HUES6 (cell line): ENCODE results near the gene SIRT3.

ENCODE experiments used
- H3K27ac ChIP-seq: 2 replicates; pipeline ENCODE4 v1.7.0; 2013; ENCODE audit warnings: low read depth, mild to moderate bottlenecking, low read length, inconsistent platforms
- H3K27me3 ChIP-seq: 2 replicates; pipeline ENCODE4 v1.6.1; 2013; ENCODE audit warnings: low read length; ENCODE audit not compliant: control insufficient read depth, insufficient read depth
- H3K36me3 ChIP-seq: 2 replicates; pipeline ENCODE4 v1.6.1; 2013; ENCODE audit warnings: low read length; ENCODE audit not compliant: control insufficient read depth, insufficient read depth
- H3K4me1 ChIP-seq: 2 replicates; pipeline ENCODE4 v1.6.1; 2013; ENCODE audit warnings: low read length; ENCODE audit not compliant: control insufficient read depth, insufficient read depth
- H3K4me3 ChIP-seq: 2 replicates; pipeline ENCODE4 v1.5.1; 2013; ENCODE audit warnings: low read depth, low read length
- H3K9ac ChIP-seq: one replicate; pipeline ENCODE4 v1.6.1; 2013; ENCODE audit warnings: mild to moderate bottlenecking, low read length
- H3K9me3 ChIP-seq: 2 replicates; pipeline ENCODE4 v1.6.1; 2013; ENCODE audit warnings: low read depth, low read length; ENCODE audit not compliant: control insufficient read depth, insufficient read depth

SIRT3 gene

DNA sequence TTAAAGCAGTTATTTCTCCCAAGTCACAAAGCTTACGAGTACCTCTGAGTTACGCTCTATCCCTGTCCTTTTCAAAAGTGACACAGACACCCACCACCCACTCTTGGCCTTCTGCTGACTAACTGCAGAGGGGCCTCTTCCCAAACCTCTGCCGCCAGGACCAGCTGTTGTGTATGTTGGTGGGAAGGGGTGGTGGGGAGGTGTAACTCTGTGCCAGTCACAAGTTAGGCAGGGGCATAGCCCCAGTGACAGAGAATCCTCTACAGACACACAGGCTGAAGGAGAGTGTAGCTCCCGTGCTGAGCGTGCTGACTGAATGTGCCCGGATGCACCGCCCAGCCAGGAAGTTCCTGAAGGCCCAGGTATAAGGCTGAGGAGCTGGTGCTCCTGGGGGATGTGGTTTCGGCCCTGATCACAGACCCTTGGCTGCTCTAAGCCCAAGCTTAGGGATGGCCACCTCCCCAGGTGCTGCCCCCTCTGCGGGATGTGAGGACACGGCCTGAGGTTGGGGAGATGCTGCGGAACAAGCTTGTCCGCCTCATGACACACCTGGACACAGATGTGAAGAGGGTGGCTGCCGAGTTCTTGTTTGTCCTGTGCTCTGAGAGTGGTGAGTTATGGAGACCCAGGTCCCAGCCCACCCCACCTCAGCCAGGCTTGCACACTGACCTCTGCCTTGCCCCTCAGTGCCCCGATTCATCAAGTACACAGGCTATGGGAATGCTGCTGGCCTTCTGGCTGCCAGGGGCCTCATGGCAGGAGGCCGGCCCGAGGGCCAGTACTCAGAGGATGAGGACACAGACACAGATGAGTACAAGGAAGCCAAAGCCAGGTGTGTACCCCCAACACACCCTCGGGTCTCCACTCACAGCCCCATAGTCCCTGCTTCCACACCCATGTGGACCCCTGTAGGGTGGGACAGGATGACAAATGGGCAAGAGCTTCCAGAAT lies 23.7 kb downstream of the SIRT3 start:
- Histone ChIP-seq H3K9ac (no peak overlapping the region), H3K36me3 (peaks cover 71% of the 10 kb centered on the region), H3K4me1 (peaks cover 10% of the 10 kb centered on the region), H3K27me3 (no peaks in the 10 kb centered on the region), H3K9me3 (no peaks in the 10 kb centered on the region), H3K4me3 (no peak overlapping the region), H3K27ac (no peak overlapping the region)

DNA sequence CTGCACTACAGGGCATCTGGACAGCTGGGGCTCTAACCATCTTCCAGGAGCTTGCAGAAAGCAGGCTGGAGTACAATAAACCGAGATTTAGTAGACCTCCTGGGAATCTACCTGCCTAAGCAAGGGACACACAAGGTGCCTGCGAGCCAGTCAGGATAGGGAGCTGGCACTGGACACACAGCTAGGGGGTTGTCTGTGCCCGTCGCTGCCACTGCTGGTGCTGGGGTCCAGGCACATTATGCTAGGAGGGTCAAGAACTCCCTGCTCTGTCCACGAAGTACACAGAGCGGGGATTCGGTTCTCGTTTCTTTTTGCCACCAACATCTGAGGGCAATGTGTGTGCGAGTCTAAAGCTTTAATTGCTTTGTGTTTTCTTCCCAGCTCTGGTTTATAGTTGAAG lies 24.4 kb downstream of the SIRT3 start:
- H3K27me3 ChIP-seq = no peaks in the 10 kb centered on the region
- H3K36me3 ChIP-seq = peaks cover 71% of the 10 kb centered on the region
- H3K9ac ChIP-seq = no peak overlapping the region
- no peaks in the 10 kb centered on the region for H3K9me3 ChIP-seq
- H3K27ac ChIP-seq = no peak overlapping the region
- no peak overlapping the region for H3K4me3 ChIP-seq
- H3K4me1 ChIP-seq = peaks cover 10% of the 10 kb centered on the region

DNA sequence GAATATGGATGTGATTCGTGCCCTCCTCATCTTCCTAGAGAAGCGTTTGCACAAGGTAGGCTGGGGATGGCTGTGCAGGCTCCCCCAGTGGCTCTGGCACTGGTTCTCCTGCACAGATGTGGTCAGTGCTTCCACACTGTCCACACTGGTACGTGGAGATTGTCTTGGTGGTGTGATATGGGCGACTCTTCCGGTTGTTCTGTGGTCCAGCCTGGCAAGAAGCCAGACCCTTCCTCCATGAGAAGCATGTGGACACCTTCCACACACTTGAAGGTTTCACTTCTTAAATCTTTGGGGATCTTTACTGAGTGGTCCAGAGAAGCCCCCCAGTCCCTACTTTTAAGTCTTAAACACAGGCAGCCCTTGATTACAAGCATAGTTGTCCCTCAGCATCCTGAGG lies 24.8 kb downstream of the SIRT3 start:
- Histone ChIP-seq H3K27ac (no peak overlapping the region), H3K4me1 (peaks cover 12% of the 10 kb centered on the region), H3K36me3 (peaks cover 67% of the 10 kb centered on the region), H3K4me3 (no peak overlapping the region), H3K9ac (no peak overlapping the region), H3K27me3 (no peaks in the 10 kb centered on the region), H3K9me3 (no peaks in the 10 kb centered on the region)

DNA sequence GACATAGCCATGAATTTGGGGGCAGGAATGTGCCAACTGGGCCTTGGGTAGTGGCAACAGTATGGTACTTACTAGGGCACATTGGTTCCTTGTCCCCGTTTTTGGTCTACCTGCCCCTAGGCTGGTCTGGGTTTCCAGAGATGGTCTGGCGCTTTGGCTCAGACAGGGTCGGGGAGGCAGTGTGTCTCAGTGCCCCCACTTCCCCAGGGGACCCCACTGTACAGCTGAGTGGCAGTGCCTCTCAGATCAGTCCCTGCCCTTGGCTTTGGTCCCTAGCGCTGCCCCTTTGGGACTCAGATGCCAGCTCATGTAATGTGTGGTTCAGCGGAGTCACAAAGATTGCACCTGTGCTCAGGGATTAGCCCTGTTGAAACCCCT lies 25.4 kb downstream of the SIRT3 start:
- H3K9me3 ChIP-seq = no peaks in the 10 kb centered on the region
- H3K9ac ChIP-seq = peak overlapping the region; percentile 91
- H3K4me3 ChIP-seq = no peak overlapping the region
- peaks cover 65% of the 10 kb centered on the region for H3K36me3 ChIP-seq
- no peaks in the 10 kb centered on the region for H3K27me3 ChIP-seq
- no peak overlapping the region; the same call in 1 of the 2 replicates for H3K27ac ChIP-seq
- peaks cover 16% of the 10 kb centered on the region for H3K4me1 ChIP-seq

DNA sequence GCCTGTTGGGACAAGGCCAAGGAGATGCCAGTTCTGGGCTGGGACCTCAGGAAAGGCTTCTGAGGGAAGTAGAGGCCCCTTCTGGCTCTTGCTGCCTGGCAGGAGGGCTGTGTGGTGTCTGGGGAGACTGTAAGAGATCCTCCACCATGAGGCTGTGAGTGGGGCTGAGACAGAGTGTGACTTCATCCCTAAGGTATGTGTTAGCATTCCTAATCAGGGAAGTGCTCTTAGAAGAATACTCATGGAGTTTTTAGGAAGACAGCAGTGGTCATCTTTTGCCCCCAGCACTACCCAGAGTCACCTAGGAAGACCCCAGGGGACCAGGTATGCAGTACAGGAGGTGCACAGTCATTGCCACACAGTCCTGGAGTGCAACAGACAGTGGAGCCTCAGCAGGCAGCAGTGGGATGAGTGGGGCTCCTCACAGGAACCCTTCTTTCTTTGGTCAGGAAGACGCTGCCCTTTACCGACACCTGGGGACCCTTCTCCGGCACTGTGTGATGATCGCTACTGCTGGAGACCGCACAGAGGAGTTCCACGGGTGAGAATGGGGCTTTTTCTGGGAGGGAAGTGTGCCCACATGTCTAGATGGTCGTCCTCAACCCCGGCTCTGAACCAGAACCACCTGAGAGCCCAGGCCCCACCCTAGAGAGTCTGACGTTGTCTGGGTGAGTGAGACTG lies 25.9 kb downstream of the SIRT3 start:
- peak overlapping the region; percentile 91 for H3K9ac ChIP-seq
- H3K9me3 ChIP-seq = no peaks in the 10 kb centered on the region
- peak overlapping the region; percentile 32; the same call in 1 of the 2 replicates for H3K27ac ChIP-seq
- H3K4me3 ChIP-seq = peak overlapping the region; percentile 92; the same call in 1 of the 2 replicates
- no peaks in the 10 kb centered on the region for H3K27me3 ChIP-seq
- peaks cover 16% of the 10 kb centered on the region for H3K4me1 ChIP-seq
- peaks cover 66% of the 10 kb centered on the region for H3K36me3 ChIP-seq

DNA sequence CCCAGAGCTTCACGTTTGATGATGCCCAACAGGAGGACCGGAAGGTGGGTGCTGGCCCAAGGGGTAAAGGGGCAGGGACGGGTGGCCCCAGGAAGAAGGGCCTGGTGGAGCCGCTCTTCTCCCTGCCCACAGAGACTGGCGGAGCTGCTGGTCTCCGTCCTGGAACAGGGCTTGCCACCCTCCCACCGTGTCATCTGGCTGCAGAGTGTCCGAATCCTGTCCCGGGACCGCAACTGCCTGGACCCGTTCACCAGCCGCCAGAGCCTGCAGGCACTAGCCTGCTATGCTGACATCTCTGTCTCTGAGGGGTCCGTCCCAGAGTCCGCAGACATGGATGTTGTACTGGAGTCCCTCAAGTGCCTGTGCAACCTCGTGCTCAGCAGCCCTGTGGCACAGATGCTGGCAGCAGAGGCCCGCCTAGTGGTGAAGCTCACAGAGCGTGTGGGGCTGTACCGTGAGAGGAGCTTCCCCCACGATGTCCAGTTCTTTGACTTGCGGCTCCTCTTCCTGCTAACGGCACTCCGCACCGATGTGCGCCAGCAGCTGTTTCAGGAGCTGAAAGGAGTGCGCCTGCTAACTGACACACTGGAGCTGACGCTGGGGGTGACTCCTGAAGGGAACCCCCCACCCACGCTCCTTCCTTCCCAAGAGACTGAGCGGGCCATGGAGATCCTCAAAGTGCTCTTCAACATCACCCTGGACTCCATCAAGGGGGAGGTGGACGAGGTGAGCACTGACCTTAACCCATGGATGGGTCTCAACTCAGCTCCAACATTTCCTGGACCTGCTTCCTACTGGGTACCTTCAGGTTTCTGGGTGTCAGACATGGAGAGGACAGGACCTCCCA lies 26.6 kb downstream of the SIRT3 start:
- Histone ChIP-seq H3K4me1 (peaks cover 16% of the 10 kb centered on the region), H3K36me3 (peaks cover 65% of the 10 kb centered on the region), H3K27me3 (no peaks in the 10 kb centered on the region), H3K9ac (peak overlapping the region; percentile 91), H3K27ac (peak overlapping the region; percentile 32; the same call in 1 of the 2 replicates), H3K9me3 (no peaks in the 10 kb centered on the region), H3K4me3 (peak overlapping the region; percentile 92)

DNA sequence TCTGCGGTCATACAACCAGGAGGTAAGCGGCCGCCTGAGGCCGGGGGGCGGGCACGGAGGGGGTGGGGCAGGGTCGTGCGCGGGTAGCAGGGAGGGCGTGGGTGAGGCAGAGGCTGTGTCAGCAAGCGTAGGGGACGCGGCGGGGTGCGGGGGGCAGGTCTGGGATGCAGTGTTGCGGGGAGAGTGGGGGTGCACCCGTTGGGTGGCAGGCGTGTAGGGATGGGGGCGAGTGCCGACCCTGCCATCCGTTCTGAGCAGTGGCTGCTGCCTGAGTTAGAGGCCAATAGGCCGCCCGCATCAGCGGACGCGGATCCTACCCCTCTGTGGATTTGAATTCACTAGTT lies 27.3 kb downstream of the SIRT3 start:
- Histone ChIP-seq H3K4me3 (peak overlapping the region; percentile 92), H3K27ac (no peak overlapping the region), H3K9ac (peak overlapping the region; percentile 91), H3K36me3 (peaks cover 64% of the 10 kb centered on the region), H3K9me3 (no peaks in the 10 kb centered on the region), H3K27me3 (no peaks in the 10 kb centered on the region), H3K4me1 (peaks cover 16% of the 10 kb centered on the region)

DNA sequence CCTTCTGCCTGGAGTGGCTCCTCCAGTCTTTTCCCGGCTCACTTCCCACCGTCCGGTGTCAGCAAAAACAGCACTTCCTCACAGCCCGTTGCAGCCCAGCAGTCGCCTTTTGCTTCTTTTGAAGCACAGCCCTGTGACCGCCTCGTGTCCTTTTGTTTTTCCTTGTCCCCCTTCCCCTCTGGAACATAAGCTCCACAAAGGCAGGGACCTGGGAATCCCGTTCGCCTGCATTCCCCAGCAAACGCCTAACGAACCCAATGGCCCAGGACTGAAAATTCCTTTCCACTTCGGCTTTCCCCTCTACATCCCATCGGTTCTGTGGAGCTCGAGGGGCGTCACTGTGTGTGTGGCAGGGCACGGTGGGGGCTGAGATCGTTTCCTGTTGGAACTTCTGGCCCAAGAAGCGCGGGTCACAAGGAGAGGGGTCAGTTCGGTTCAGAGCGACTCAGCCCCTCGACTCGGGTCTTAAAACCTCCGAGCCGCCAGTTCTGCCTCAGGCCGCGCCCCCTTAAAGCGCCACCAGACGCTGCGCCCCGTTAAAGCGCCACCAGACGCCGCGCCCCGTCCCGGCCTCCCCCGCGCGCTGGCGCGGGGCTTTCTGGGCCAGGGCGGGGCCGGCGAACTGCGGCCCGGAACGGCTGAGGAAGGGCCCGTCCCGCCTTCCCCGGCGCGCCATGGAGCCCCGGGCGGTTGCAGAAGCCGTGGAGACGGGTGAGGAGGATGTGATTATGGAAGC lies 27.8 kb downstream of the SIRT3 start:
- peak overlapping the region; percentile 60 for H3K27ac ChIP-seq
- peak overlapping the region; percentile 91 for H3K9ac ChIP-seq
- H3K9me3 ChIP-seq = no peaks in the 10 kb centered on the region
- H3K36me3 ChIP-seq = peaks cover 64% of the 10 kb centered on the region
- peaks cover 16% of the 10 kb centered on the region for H3K4me1 ChIP-seq
- H3K4me3 ChIP-seq = peak overlapping the region; percentile 92
- H3K27me3 ChIP-seq = no peaks in the 10 kb centered on the region

DNA sequence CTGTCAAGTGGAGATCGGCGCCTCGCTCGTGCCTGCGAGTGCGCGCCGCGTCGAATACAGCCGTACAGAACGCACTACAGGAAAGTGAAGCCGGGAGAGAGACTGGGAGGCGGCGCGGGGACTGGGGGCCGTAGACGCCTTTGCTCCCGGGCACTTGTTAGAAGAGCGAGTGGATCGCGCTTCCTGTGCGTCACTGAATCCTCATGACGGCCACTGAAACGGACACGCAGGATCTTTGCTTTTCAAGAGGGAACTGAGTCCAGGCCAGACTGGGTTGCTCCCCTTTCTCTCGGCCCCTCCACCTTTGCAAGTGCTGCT lies 28.3 kb downstream of the SIRT3 start:
- no peaks in the 10 kb centered on the region for H3K27me3 ChIP-seq
- H3K4me1 ChIP-seq = peaks cover 16% of the 10 kb centered on the region
- H3K4me3 ChIP-seq = peak overlapping the region; percentile 92
- H3K9me3 ChIP-seq = no peaks in the 10 kb centered on the region
- H3K36me3 ChIP-seq = peaks cover 59% of the 10 kb centered on the region
- H3K9ac ChIP-seq = peak overlapping the region; percentile 91
- H3K27ac ChIP-seq = peak overlapping the region; percentile 60

DNA sequence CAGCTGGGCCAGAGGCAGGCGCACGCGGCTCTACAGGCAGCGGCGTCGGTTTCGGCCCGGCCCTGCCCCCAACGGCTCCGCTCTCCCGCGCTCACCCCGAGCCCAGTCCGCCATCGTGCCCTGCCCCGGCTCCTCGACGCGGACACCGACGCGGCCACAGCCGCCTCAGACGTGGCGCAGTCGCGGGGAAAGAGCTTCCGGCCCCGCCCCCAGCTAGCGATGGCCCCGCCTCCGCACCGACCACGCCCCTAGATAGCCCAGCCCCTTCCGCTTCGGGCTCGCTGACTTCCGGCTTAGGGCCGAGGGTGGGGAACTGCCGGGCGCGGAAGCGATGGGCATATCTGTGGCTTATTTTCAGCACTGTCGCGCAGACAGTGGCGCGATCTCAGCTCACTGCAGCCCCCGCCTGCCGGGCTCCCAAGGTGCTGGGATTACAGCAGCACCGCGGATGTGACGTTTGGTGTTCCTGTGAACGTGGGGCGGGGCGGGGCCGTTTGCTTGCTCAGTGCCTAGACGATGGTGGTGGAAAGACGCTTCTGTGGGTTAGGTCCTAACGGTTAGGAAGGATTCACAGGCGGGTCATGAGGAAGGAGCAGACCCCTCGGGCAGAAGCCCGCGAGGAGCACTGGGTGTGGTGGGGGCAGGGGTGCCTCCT lies 28.8 kb downstream of the SIRT3 start, which contains the start of the genes BET1L and RIC8A:
Gene BET1L (minus strand): TSS at position 192 of the 655 bp plus-strand sequence. CDS start 78 bp downstream, at position 114.
Gene RIC8A (plus strand): TSS at position 501 of the 655 bp plus-strand sequence. CDS start 1,147 bp downstream, outside the sequence.
- Histone ChIP-seq H3K27me3 (no peaks in the 10 kb centered on the region), H3K36me3 (peaks cover 54% of the 10 kb centered on the region), H3K4me1 (peaks cover 16% of the 10 kb centered on the region), H3K9ac (peak within 1 kb of the TSS; percentile 92), H3K4me3 (peak within 1 kb of the TSS; percentile 92), H3K9me3 (no peaks in the 10 kb centered on the region), H3K27ac (peak within 1 kb of the TSS; percentile 72)
